ENCODE measurements around the gene TMEFF1.

Gene TMEFF1

GRCh38 chr9:100554935-100555401 lies 82.0 kb downstream of the TMEFF1 start:
- Histone ChIP-seq H3K27ac (no peak overlapping the region), H3K4me3 (no peak overlapping the region)
- TF ChIP-seq, protein P1, sequence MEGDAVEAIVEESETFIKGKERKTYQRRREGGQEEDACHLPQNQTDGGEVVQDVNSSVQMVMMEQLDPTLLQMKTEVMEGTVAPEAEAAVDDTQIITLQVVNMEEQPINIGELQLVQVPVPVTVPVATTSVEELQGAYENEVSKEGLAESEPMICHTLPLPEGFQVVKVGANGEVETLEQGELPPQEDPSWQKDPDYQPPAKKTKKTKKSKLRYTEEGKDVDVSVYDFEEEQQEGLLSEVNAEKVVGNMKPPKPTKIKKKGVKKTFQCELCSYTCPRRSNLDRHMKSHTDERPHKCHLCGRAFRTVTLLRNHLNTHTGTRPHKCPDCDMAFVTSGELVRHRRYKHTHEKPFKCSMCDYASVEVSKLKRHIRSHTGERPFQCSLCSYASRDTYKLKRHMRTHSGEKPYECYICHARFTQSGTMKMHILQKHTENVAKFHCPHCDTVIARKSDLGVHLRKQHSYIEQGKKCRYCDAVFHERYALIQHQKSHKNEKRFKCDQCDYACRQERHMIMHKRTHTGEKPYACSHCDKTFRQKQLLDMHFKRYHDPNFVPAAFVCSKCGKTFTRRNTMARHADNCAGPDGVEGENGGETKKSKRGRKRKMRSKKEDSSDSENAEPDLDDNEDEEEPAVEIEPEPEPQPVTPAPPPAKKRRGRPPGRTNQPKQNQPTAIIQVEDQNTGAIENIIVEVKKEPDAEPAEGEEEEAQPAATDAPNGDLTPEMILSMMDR (IDR thresholded peaks at IDR 0.05) = no peak
- DNase-seq (ENCODE audit: low spot score) = no peak

DNA sequence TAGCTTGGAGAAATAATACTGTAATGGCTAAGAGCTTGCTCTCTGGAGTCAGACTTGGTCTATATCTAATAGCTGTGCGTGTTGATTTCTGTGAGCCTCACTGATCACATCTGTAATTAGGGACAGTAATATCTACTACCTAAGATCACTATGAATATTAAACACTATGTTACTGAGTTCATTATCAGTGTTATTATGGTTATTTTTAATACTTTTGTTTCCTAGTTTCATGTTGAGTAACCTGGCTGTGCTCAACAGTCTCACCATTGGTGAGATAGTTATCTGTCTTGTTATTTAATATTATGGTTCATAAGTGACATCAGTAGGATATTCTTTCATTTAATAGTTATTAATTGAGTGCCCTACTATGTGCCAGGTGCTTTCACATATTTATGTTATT lies 82.5 kb downstream of the TMEFF1 start:
- no peak overlapping the region for H3K4me3 ChIP-seq
- no peak overlapping the region for H3K27ac ChIP-seq
- DNase-seq (ENCODE audit: low spot score) = no peak
- TF ChIP-seq, protein P1 (IDR thresholded peaks at IDR 0.05) = no peak

- TF ChIP-seq, protein P1 (IDR thresholded peaks at IDR 0.05) = no peak
- H3K27ac ChIP-seq = no peak overlapping the region
- DNase-seq (ENCODE audit: low spot score) = no peak
These were observed 84.1 kb downstream of the TMEFF1 start for GRCh38 chr9:100557053-100557452.

GRCh38 chr9:100561256-100561655 lies 88.3 kb downstream of the TMEFF1 start:
- TF ChIP-seq, protein P1 (IDR thresholded peaks at IDR 0.05) = no peak
- no peak for DNase-seq (ENCODE audit: low spot score)
- H3K27ac ChIP-seq = no peak overlapping the region
- H3K4me3 ChIP-seq = no peak overlapping the region

More at GRCh38 chr9:100557053-100557452, 84.1 kb downstream of the TMEFF1 start:
- H3K4me3 ChIP-seq = no peak overlapping the region

- H3K4me3 ChIP-seq = no peak overlapping the region
- H3K27ac ChIP-seq = no peak overlapping the region
- DNase-seq (ENCODE audit: low spot score) = no peak
- TF ChIP-seq, protein P1 (IDR thresholded peaks at IDR 0.05) = no peak
These were observed 94.9 kb downstream of the TMEFF1 start for GRCh38 chr9:100567856-100568255.

GRCh38 chr9:100573655-100574260 lies 100.8 kb downstream of the TMEFF1 start:
- H3K27ac ChIP-seq = no peak overlapping the region
- no peak overlapping the region for H3K4me3 ChIP-seq
- no peak for DNase-seq (ENCODE audit: low spot score)
- TF ChIP-seq, protein P1 (IDR thresholded peaks at IDR 0.05) = no peak

DNA sequence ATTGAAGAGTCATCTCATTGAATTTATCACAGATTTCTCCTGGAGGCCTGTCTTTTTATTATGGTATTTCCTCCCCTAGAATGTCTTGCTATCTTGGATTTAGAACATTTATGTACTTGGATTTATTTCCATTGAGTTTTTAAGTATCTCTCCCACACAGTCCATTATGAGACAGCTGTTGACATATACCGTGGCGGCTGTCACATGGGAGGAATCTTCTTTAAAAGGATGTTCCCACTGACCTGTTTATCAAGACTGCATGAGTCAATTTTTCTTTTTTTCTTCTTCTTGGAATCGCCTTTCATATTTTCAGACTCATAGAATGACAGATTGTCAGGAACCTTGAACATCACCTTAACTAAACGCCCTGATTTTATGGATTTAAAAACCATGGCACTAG lies 102.1 kb downstream of the TMEFF1 start:
- TF ChIP-seq, protein P1 (IDR thresholded peaks at IDR 0.05) = no peak
- Histone ChIP-seq H3K4me3 (no peak overlapping the region), H3K27ac (no peak overlapping the region)
- DNase-seq (ENCODE audit: low spot score) = no peak

All from coronary artery (tissue), 2 donors.